Measurements from ENCODE around the gene FREM3.

Gene FREM3

GRCh38 chr4:143658336-143658735, 42.1 kb downstream of the FREM3 start:
- no peak for DNase-seq

GRCh38 chr4:143654571-143654970, 45.9 kb downstream of the FREM3 start:
- DNase-seq, result no peak

- no peak for DNase-seq
Measured at GRCh38 chr4:143653031-143653430, 47.4 kb downstream of the FREM3 start.

GRCh38 chr4:143643399-143643798, 57.1 kb downstream of the FREM3 start:
- no peak for DNase-seq

- DNase-seq, result no peak
Measured at GRCh38 chr4:143642611-143643010, 57.9 kb downstream of the FREM3 start.

- DNase-seq, result no peak
Measured at GRCh38 chr4:143641361-143641760, 59.1 kb downstream of the FREM3 start.

GRCh38 chr4:143634763-143635162, 65.7 kb downstream of the FREM3 start:
- DNase-seq, result no peak

GRCh38 chr4:143633833-143634232, 66.6 kb downstream of the FREM3 start:
- DNase-seq, result no peak

- no peak for DNase-seq
Measured at GRCh38 chr4:143626134-143626911, 74.2 kb downstream of the FREM3 start.

- no peak for DNase-seq
Measured at GRCh38 chr4:143625632-143626031, 74.8 kb downstream of the FREM3 start.

GRCh38 chr4:143623896-143624295, 76.6 kb downstream of the FREM3 start:
- no peak for DNase-seq

- no peak for DNase-seq
Measured at GRCh38 chr4:143618811-143619210, 81.7 kb downstream of the FREM3 start.

GRCh38 chr4:143617994-143618679, 82.3 kb downstream of the FREM3 start:
- no peak for DNase-seq

GRCh38 chr4:143616771-143617170, 83.7 kb downstream of the FREM3 start:
- DNase-seq, result no peak

- DNase-seq, result no peak
Measured at GRCh38 chr4:143609492-143609891, 91.0 kb downstream of the FREM3 start.

- DNase-seq, result no peak
Measured at GRCh38 chr4:143606480-143606879, 94.0 kb downstream of the FREM3 start.

GRCh38 chr4:143599827-143600226, 100.6 kb downstream of the FREM3 start:
- DNase-seq, result no peak

- no peak for DNase-seq
Measured at GRCh38 chr4:143598816-143599215, 101.7 kb downstream of the FREM3 start.

GRCh38 chr4:143597276-143597675, 103.2 kb downstream of the FREM3 start:
- no peak for DNase-seq

- DNase-seq, result no peak
Measured at GRCh38 chr4:143587703-143588102, 112.8 kb downstream of the FREM3 start.

- DNase-seq, result no peak
Measured at GRCh38 chr4:143586080-143586479, 114.4 kb downstream of the FREM3 start.

- no peak for DNase-seq
Measured at GRCh38 chr4:143585548-143585947, 114.9 kb downstream of the FREM3 start.

GRCh38 chr4:143581331-143581946, 119.0 kb downstream of the FREM3 start:
- DNase-seq, result no peak

- DNase-seq, result no peak
Measured at GRCh38 chr4:143575331-143575730, 125.1 kb downstream of the FREM3 start.
